KOPT-K1 (cell line): Measurements from ENCODE around the gene PTPRN2.
"Not testable (repeated sequence)": the region's sequence is repeated elsewhere in the genome, so short reads cannot be mapped to it uniquely, and the experiment has no call there.

Source experiments
- H3K27ac ChIP-seq: fragments of 200-600 bp; sonication (generic); 2 replicates; pipeline ENCODE4 v1.5.1; 2016; ENCODE audit warnings: antibody characterized with exemption, mild to moderate bottlenecking, low read depth, low read length; ENCODE audit not compliant: poor library complexity, severe bottlenecking
- H3K36me3 ChIP-seq: fragments of 200-600 bp; sonication (generic); 2 replicates; pipeline ENCODE4 v1.5.1; 2017; ENCODE audit warnings: antibody characterized with exemption, mild to moderate bottlenecking, low read length, moderate library complexity; ENCODE audit not compliant: insufficient read depth
- H3K9me3 ChIP-seq: fragments of 200-600 bp; sonication (generic); 2 replicates; pipeline ENCODE4 v1.5.1; 2017; ENCODE audit warnings: antibody characterized with exemption, low read length, mild to moderate bottlenecking; ENCODE audit not compliant: insufficient read depth, poor library complexity, severe bottlenecking

PTPRN2 gene

DNA sequence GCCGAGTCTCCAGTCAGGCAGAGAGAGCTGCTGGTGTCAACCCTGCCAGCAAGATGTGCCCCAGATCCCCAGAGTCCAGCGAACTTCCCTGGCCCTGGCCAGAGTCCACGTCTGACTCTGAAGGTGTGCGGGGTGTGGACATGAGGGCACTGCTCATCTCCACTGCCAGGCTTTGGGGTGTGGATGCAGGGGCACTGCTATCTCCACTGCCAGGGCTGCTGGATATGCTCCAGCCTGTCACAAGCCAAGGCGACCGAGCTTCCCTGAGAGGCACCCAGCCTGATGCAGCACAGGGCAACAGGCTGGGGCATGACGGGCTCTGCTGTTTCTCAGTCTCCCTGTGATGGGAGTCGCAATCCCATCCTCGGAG is 596.8 kb downstream of the PTPRN2 start:
- Histone ChIP-seq H3K27ac (no peak overlapping the region), H3K9me3 (peaks cover 7% of the 10 kb centered on the region), H3K36me3 (no peaks in the 10 kb centered on the region)

DNA sequence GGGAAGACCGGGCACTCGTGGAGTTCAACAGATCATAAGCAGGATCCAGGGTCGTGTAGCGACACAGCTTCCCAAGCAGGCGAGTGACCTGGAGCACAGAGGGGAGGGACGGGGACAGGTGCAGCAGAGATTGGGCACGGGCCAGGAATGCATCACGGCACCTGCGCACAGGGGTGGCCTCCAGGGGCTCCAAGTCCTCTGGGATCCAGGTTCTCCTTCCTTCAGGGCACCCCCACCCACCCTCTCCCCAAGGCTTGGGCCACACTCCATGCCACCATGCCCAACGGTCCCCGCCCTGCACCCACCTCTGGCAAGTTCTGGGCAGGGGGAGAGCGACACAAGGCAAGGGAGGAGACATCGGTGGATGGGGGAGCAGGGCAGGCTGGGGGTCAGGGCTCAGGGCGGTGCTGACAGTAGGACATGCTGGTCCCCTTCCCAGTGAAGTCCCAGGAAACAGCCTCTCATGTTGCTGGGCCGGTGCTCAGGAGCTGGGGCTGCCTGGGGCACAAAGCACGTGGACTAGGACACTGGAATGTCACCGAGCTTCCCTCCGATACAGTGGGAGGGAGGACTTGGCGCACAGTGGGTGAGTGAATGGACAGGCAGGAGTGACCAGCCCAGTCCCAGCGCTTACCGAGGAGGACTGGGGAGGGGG is 597.3 kb downstream of the PTPRN2 start:
- no peak overlapping the region for H3K27ac ChIP-seq
- H3K9me3 ChIP-seq: peaks cover 2% of the 10 kb centered on the region
- no peaks in the 10 kb centered on the region for H3K36me3 ChIP-seq

DNA sequence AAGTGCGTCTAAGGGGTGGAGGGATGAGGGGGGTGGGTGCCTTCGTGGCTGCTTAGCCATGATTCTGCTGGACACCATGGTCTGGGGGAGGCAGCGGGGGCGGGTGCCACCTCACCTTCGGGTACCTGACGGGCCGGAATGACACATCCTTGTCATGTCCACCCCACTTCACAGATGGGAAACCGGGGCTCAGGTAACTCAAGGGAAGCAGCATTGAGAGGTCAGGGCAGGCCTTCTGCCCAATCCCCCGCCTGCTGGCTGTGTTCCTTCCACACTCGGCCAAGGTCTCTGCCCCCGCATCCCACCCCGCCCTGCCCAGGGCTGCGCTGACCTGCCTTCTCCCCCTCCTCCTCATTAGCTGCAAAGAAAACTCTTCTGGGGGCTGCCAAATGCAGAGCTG is 598.0 kb downstream of the PTPRN2 start:
- Histone ChIP-seq H3K27ac (no peak overlapping the region), H3K9me3 (no peaks in the 10 kb centered on the region), H3K36me3 (no peaks in the 10 kb centered on the region)

DNA sequence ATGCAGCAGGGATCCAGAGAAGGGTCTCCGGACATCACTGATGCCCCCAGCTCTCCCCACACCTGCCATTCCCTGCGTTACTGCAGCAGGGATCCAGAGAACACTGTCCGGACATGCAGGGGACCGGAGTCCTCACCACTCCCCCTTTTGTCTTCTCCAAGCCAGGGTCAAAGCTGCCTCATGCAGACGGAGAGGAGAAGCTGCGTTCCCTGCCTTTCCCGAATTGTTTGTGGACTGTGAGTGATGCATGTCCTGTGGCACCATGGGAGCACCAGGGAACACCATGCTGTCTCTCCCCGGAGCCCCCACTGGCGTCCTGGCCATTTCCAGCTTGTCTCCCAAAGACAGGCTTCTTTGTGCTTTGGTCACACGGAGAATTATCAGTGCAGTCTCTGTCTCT is 599.7 kb downstream of the PTPRN2 start:
- Histone ChIP-seq H3K36me3 (no peaks in the 10 kb centered on the region), H3K27ac (no peak overlapping the region), H3K9me3 (no peaks in the 10 kb centered on the region)

DNA sequence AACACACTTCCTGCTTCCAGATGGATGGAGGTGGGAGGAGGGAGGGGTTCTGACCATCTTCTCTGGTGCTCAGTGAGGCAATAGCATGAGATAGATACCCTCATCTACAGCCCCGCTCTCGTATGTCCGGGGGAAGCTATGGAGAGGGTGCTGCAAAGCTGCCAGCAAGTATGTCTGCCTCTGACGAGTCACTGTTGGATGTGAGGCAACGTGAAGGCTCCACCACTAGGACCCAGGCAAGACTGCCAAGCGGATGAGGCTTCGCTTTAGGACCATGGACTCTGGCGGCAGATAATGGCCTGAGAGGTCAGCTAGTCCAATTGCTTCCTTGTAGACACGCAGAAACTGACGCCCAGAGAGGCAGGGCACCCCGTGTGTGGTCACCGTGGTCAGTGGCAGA is 601.6 kb downstream of the PTPRN2 start:
- no peak overlapping the region for H3K27ac ChIP-seq
- no peaks in the 10 kb centered on the region for H3K9me3 ChIP-seq
- no peaks in the 10 kb centered on the region for H3K36me3 ChIP-seq

DNA sequence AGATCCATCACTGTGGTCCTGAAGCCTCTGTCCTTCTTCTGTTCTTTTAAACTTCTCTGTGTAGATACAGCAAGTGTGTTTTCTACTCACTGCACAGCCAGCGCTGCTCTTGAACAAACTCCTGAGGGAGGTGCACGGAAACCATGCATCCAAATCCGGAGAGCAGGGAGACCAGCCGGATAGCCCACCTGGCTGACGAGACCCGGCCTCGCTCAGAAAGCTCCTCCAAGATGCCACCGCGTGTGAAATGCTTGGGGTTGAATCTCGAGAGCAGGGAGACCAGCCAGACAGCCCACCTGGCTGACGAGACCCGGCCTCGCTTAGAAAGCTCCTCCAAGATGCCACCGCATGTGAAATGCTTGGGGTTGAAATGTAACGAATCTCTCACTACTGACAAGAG is 602.0 kb downstream of the PTPRN2 start:
- Histone ChIP-seq H3K27ac (no peak overlapping the region), H3K9me3 (no peaks in the 10 kb centered on the region), H3K36me3 (no peaks in the 10 kb centered on the region)

DNA sequence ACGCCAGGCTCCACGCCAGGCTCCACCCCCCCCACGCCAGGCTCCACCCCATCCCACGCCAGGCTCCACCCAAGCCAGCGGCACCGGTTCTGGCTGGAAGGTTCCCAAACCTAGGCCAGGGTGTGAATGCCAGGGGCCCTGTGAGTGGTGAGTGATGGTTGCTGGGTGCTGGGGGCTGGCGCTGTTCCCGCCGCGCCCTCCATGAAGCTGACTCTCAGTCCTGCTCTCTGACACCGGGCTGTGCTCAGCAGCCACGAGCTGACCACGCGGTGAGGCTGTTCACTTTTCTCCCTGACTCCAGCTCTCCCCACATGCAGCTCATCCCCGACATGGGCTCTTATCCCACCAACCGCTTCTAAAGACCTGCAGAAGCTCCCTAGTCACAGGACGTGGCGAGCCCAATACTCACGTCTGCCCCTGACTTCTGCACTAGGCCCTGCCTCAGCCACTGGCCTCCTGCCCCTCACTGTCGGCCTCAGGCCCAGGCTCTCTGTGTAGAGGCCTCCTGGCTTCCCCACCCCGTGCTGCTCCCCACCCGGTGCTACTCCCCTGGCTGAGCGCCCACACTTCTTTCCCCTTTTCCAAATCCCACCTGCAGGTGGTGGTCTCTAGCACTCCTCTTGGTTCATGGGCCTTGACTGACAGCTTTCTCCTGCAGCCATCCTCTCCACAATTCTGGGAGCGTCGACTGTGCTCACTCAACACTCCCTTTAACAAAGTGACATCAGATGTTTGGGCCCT is 603.0 kb downstream of the PTPRN2 start:
- H3K9me3 ChIP-seq: no peaks in the 10 kb centered on the region
- H3K27ac ChIP-seq: no peak overlapping the region
- no peaks in the 10 kb centered on the region for H3K36me3 ChIP-seq

DNA sequence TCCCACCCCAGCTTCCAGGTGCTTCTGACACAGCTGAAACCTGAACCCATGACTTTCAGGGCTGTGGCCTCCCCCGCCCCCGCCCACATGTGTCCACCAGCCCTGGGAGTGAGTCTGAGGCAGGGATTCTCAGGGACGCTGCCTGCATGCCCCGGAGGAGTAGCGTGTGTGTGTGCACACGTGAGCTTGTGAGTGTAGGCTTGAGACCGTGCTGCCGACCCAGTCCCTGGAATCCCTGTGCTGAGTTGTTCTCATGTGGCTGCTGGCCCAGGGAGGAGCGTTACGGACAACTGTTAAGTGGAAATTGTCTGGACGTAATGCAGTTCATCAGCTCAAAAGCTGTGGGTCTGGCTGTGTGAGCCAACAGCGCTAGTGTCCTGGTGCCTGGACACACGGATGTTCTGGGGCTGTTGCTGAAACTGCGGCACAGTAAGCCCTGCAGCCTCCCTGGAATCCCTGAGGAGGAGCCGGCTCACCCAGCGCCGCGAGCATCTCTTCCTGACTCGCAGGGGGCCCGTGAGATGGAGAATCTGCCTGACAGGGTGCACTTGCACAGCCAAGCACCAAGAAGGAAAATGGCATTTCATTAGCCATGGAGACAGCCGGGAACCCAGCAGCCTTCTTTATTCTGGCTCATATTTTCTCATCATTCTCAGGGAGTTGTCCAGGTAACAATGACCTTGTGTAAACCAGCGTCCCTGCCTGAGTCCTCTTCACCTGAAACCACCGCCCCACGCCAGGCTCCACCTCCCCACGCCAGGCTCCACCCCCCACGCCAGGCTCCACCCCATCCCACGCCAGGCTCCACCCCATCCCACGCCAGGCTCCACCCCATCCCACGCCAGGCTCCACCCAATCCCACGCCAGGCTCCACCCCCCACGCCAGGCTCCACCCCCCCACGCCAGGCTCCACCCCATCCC is 603.9 kb downstream of the PTPRN2 start:
- no peak overlapping the region for H3K27ac ChIP-seq

DNA sequence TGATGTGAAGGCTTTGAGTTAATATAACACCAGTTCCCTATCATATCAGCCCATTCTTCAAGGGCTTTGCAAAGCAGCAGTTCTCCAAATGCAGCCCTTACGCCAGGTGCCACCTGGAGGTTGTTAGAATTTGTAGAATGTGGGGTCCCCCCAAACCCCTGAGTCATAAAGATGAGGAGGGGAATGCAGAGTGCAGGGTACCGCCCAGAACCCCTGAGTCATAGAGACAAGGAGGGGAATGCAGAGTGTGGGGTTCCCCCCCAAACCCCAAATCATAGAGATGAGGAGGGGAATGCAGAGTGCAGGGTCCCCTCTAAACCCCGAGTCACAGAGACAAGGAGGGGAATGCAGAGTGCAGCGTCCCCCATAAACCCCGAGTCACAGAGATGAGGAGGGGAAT is 605.8 kb downstream of the PTPRN2 start:
- Histone ChIP-seq H3K27ac (no peak overlapping the region), H3K36me3 (no peaks in the 10 kb centered on the region), H3K9me3 (no peaks in the 10 kb centered on the region)

More for the DNA sequence above, 603.9 kb downstream of the PTPRN2 start:
- H3K36me3 ChIP-seq: no peaks in the 10 kb centered on the region
- H3K9me3 ChIP-seq: no peaks in the 10 kb centered on the region

DNA sequence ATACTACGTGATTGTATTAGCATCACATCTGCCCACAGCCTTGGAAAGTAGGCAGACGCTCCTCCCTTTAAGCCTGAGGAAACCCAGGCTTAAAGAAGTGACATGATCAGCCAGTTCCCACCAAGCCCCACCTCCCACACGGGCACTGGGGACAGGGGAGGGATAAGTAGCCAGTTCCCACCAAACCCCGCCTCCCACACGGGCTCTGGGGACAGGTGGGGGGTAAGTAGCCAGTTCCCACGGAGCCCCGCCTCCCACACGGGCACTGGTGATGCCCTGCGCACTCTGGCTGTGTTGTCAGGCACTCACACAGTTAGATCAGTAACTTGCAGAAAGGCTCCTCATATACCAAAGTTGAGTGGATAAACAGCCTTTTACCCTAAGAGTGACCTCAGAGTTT is 606.8 kb downstream of the PTPRN2 start:
- peaks cover under 1% of the 10 kb centered on the region for H3K9me3 ChIP-seq
- H3K27ac ChIP-seq: no peak overlapping the region
- no peaks in the 10 kb centered on the region for H3K36me3 ChIP-seq

DNA sequence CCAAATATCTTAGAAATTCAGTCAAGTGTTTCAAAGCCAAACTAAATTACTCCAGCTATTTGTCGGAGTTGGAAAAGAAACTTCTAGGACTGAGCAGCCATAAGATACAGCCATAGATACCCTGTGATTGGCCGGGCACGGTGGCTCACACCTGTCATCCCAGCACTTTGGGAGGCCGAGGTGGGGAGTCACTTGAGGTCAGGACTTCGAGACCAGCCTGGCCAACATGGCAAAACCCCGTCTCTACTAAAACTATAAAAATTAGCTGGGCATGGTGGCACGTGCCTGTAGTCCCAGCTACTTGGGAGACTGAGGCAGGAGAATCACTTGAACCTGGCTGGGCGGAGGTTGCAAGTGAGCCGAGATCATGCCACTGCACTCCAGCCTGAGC is 607.3 kb downstream of the PTPRN2 start:
- not testable (repeated sequence) for H3K27ac ChIP-seq, H3K36me3 ChIP-seq, H3K9me3 ChIP-seq

DNA sequence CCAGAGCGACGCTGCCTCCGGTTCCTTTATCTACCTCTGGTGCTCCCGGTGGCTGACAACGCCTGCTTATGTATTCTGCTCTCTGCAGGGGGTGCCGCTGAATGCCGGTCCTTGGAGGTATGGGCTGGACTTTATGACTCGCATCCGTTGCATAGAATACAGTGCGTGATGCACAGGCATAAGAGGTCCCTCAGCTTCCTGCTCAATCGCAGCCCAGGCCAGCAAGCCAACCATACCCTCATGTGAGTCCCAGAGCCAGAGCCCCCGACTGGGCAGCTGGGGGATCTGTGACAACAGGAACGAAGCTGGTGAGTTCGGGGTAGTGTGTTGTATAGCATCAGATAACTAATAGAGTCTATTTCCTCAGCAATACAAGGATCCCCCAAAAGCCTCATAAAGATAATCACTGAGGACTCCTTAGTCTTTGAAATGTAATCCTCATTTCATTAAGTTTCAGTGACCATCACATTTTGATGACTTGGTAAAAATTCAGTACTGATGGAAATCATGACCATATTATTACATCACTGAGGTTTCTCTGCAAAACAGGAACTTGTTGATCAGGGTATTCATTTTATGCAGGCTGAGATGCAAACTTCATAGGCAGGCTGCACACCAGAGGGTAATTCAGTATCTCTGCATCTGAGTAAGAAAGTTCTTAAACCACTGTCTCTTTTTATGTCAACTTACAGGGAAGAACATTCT is 607.8 kb downstream of the PTPRN2 start:
- Histone ChIP-seq H3K27ac (no peak overlapping the region), H3K9me3 (peaks cover 10% of the 10 kb centered on the region), H3K36me3 (no peaks in the 10 kb centered on the region)

DNA sequence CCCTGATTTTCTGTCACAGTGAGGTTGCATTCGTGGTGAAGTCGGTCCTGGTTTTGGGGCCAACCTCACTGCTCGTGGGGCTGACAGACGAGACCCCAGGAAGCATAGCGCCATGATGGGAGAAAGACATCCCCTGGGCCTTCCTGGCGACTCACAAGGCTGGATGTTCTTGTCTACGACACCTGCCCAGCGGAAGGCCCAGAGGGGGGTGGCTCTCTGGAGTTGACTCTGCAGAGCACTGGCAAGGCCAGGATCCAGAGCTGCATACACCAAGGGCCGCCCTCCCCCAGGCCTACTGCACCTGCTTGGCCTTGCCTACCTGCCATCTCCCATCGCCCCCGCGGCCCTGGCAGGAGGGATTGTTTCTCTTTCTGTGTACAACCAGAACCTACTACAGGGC is 608.9 kb downstream of the PTPRN2 start:
- H3K27ac ChIP-seq: no peak overlapping the region
- no peaks in the 10 kb centered on the region for H3K36me3 ChIP-seq
- peaks cover 20% of the 10 kb centered on the region for H3K9me3 ChIP-seq

DNA sequence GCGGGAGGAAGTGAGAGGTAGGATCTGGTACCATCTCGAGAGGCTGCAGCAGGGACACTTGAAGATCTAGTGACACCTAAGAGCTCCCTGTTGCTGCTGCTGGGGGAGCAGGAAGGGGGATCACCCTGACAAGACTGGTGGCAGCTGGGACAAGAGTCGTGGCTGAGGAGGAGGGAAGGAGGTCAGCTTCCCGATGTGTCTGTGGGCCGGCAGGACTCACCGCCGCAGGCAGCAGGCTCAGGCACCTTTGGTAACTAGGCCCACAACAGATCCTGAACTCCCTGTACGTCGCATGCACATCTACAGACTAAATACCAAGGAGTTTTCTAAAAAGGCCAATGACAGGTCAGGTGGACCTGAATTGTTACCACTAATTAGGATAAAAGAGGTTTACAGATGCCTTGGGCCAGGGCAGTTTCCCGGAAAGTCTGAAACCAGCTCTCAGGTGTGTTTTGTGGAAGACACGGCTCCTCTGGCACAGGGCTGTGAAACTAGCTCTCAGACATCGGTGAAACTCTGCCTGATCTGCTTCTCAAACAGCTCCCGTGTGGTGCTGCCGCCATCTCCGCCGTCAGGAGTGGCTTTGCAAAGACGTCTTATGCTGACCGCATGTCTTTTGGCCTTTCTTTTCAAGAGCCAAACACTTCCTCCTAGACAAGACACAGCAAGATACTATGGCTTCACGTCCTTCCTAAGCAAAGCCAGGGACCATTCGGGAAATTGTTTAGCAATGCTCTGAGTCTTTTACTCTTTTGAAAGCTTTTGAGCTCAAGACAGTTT is 609.7 kb downstream of the PTPRN2 start:
- Histone ChIP-seq H3K36me3 (no peaks in the 10 kb centered on the region), H3K27ac (no peak overlapping the region), H3K9me3 (peaks cover 29% of the 10 kb centered on the region)
